Trophoblast cell (in vitro differentiated cells and primary cell): ENCODE results near the gene CHN2.

Source experiments
- DNase-seq, 2 donors: peaks; one replicate each; pipeline ENCODE4 v3.0.0-alpha.2; 2016
- H2AFZ ChIP-seq: 2 replicates; pipeline ENCODE4 v1.6.1; 2013; ENCODE audit warnings: low read length, moderate library complexity, mild to moderate bottlenecking; ENCODE audit not compliant: insufficient read depth, poor library complexity
- H2AK5ac ChIP-seq: 2 replicates; pipeline ENCODE4 v1.6.1; 2013; ENCODE audit warnings: mild to moderate bottlenecking, low read length
- H2BK120ac ChIP-seq: 2 replicates; pipeline ENCODE4 v1.6.1; 2013; ENCODE audit warnings: low read length, mild to moderate bottlenecking, moderate library complexity; ENCODE audit not compliant: insufficient read depth, poor library complexity
- H2BK12ac ChIP-seq: 2 replicates; pipeline ENCODE4 v1.6.1; 2013; ENCODE audit warnings: mild to moderate bottlenecking, low read length, moderate library complexity
- H2BK5ac ChIP-seq: 2 replicates; pipeline ENCODE4 v1.6.1; 2013; ENCODE audit warnings: low read length, low read depth, moderate library complexity, mild to moderate bottlenecking; ENCODE audit not compliant: poor library complexity
- H3K14ac ChIP-seq: 2 replicates; pipeline ENCODE4 v1.6.1; 2013; ENCODE audit warnings: mild to moderate bottlenecking, low read length
- H3K18ac ChIP-seq: 2 replicates; pipeline ENCODE4 v1.6.1; 2013; ENCODE audit warnings: mild to moderate bottlenecking, low read length
- H3K23ac ChIP-seq: 2 replicates; pipeline ENCODE4 v1.6.1; 2013; ENCODE audit warnings: low read length
- H3K27ac ChIP-seq: 2 replicates; pipeline ENCODE4 v1.5.1; 2013; ENCODE audit warnings: low read depth, mild to moderate bottlenecking, inconsistent platforms, low read length, moderate library complexity
- H3K27me3 ChIP-seq: 2 replicates; pipeline ENCODE4 v1.6.1; 2013; ENCODE audit warnings: inconsistent platforms, mild to moderate bottlenecking, low read length, moderate library complexity; ENCODE audit not compliant: insufficient read depth
- H3K36me3 ChIP-seq, 2 experiments: 1 replicate in 1 of 2; 2 replicates in 1 of 2; pipeline ENCODE4 v1.6.1; 2013; ENCODE audit warnings: low read length in 2 of 2, mild to moderate bottlenecking in 2 of 2, moderate library complexity in 1 of 2; ENCODE audit not compliant: insufficient read depth in 2 of 2, control insufficient read depth in 1 of 2
- H3K4ac ChIP-seq: 2 replicates; pipeline ENCODE4 v1.6.1; 2013; ENCODE audit warnings: low read depth, mild to moderate bottlenecking, low read length, moderate library complexity
- H3K4me1 ChIP-seq, 2 experiments: 1 replicate in 1 of 2; 2 replicates in 1 of 2; pipeline ENCODE4 v1.6.1; 2013; ENCODE audit warnings: low read length in 2 of 2, mild to moderate bottlenecking in 2 of 2, moderate library complexity in 1 of 2; ENCODE audit not compliant: insufficient read depth in 2 of 2, control insufficient read depth in 1 of 2
- H3K4me2 ChIP-seq: 2 replicates; pipeline ENCODE4 v1.6.1; 2013; ENCODE audit warnings: inconsistent platforms, mild to moderate bottlenecking, low read length, moderate library complexity
- H3K4me3 ChIP-seq: 2 replicates; pipeline ENCODE4 v1.5.1; 2013; ENCODE audit warnings: mild to moderate bottlenecking, low read depth, low read length, inconsistent platforms
- H3K79me1 ChIP-seq: one replicate; pipeline ENCODE4 v1.6.1; 2013; ENCODE audit warnings: low read length
- H3K79me2 ChIP-seq: 2 replicates; pipeline ENCODE4 v1.6.1; 2013; ENCODE audit warnings: low read length, mild to moderate bottlenecking; ENCODE audit not compliant: control insufficient read depth, insufficient read depth, poor library complexity
- H3K9ac ChIP-seq: 2 replicates; pipeline ENCODE4 v1.6.1; 2013; ENCODE audit warnings: mild to moderate bottlenecking, low read length
- H3K9me3 ChIP-seq: 2 replicates; pipeline ENCODE4 v1.6.1; 2013; ENCODE audit warnings: low read depth, mild to moderate bottlenecking, control low read depth, inconsistent platforms, low read length; ENCODE audit not compliant: insufficient read depth
- H4K12ac ChIP-seq: 2 replicates; pipeline ENCODE4 v1.6.1; 2013; ENCODE audit warnings: low read depth, mild to moderate bottlenecking, low read length, moderate library complexity
- H4K8ac ChIP-seq: 2 replicates; pipeline ENCODE4 v1.6.1; 2013; ENCODE audit warnings: low read depth, mild to moderate bottlenecking, low read length, moderate library complexity
- H4K91ac ChIP-seq: one replicate; pipeline ENCODE4 v1.6.1; 2013; ENCODE audit warnings: low read depth, mild to moderate bottlenecking, low read length, moderate library complexity
- WGBS: extraction: QIAGEN DNeasy Blood & Tissue Kit; methylation state at CpG from one replicate; pipeline ENCODE4 v1.1.7; 2013; ENCODE audit warnings: missing lambda C conversion rate; ENCODE audit not compliant: insufficient read length, insufficient coverage; ENCODE audit errors: extremely low coverage; 5-methylcytosine and 5-hydroxymethylcytosine counted together

Gene CHN2

DNA sequence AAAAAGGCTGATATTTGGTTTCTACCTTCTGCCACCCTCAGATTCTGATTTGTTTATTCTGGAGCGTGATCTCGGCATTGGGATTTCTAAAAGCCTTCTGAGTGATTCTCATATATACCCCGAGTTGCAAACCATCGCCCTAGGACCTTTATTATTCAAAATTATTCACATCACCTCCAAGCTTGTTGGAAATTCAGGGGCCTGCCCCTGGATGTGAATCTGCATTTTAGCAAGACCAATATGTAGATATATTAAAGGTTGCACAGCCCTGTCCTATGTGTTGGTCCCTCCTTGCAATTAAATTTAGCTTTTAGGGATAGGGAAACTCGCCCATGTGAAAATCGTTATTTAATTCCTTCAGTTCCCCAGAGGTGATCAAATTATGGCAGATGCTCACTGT lies 9.0 kb upstream of the CHN2 start:
- WGBS, result no CpG with 5 or more reads among the region's 6 CpGs

GRCh38 chr7:29189743-29190201 lies 4.8 kb upstream of the CHN2 start:
- Histone ChIP-seq H3K4me1 (peaks cover 6 to 21% of the 10 kb centered on the region in 2 experiments), H2BK12ac (peak overlapping the region; percentile 92), H2BK5ac (peak overlapping the region; percentile 89), H3K4me2 (peak overlapping the region; percentile 30), H4K8ac (peak overlapping the region; percentile 94), H3K9me3 (no peaks in the 10 kb centered on the region), H4K12ac (peak overlapping the region; percentile 92), H4K91ac (peak overlapping the region; percentile 87), H3K23ac (no peak overlapping the region), H2BK120ac (peak overlapping the region; percentile 85), H3K4ac (no peak overlapping the region), H3K27me3 (no peaks in the 10 kb centered on the region), H3K14ac (peak overlapping the region; percentile 73), H3K36me3 (no peaks in the 10 kb centered on the region), H3K18ac (peak overlapping the region; percentile 80), H3K9ac (no peak overlapping the region), H2AK5ac (peak overlapping the region; percentile 47), H3K27ac (peak overlapping the region; percentile 69), H3K79me1 (peaks cover 26% of the 10 kb centered on the region), H3K79me2 (peaks cover 11% of the 10 kb centered on the region), H3K4me3 (no peak overlapping the region), H2AFZ (peak overlapping the region; percentile 53)
- peak; percentile 42 to 66 for DNase-seq
- WGBS, result no CpG with 5 or more reads among the region's 16 CpGs

More for the DNA sequence above, 9.0 kb upstream of the CHN2 start:
- Histone ChIP-seq H3K4ac (no peak overlapping the region), H2BK12ac (no peak overlapping the region), H3K27ac (no peak overlapping the region), H4K12ac (no peak overlapping the region), H3K9me3 (no peaks in the 10 kb centered on the region), H2BK120ac (no peak overlapping the region), H3K27me3 (no peaks in the 10 kb centered on the region), H4K8ac (no peak overlapping the region), H2AK5ac (no peak overlapping the region), H3K23ac (no peak overlapping the region), H2BK5ac (no peak overlapping the region), H3K79me2 (no peaks in the 10 kb centered on the region), H3K36me3 (no peaks in the 10 kb centered on the region), H3K4me2 (no peak overlapping the region), H4K91ac (no peak overlapping the region), H3K9ac (no peak overlapping the region), H3K14ac (no peak overlapping the region), H3K4me3 (no peak overlapping the region), H3K79me1 (peaks cover 5% of the 10 kb centered on the region), H2AFZ (no peak overlapping the region), H3K4me1 (peaks cover 0 to 4% of the 10 kb centered on the region in 2 experiments), H3K18ac (no peak overlapping the region)
- DNase-seq, result no peak

GRCh38 chr7:29190349-29191045 lies 4.1 kb upstream of the CHN2 start:
- peak overlapping the region; percentile 61 for H2BK5ac ChIP-seq
- H2BK12ac ChIP-seq, result peak overlapping the region; percentile 66
- peaks cover 6 to 21% of the 10 kb centered on the region in 2 experiments for H3K4me1 ChIP-seq
- H3K4me2 ChIP-seq, result peak overlapping the region; percentile 30
- WGBS, result no CpG with 5 or more reads among the region's 5 CpGs
- H4K12ac ChIP-seq, result no peak overlapping the region
- H4K8ac ChIP-seq, result no peak overlapping the region
- H3K79me1 ChIP-seq, result peaks cover 32% of the 10 kb centered on the region
- H3K9me3 ChIP-seq, result no peaks in the 10 kb centered on the region
- peak overlapping the region; percentile 55 for H3K14ac ChIP-seq
- H3K27me3 ChIP-seq, result no peaks in the 10 kb centered on the region
- H3K36me3 ChIP-seq, result no peaks in the 10 kb centered on the region
- H2AK5ac ChIP-seq, result no peak overlapping the region
- no peak overlapping the region for H3K23ac ChIP-seq
- peak overlapping the region; percentile 69 for H3K27ac ChIP-seq
- peak overlapping the region; percentile 85 for H2BK120ac ChIP-seq
- no peak overlapping the region for H3K4ac ChIP-seq
- H3K18ac ChIP-seq, result peak overlapping the region; percentile 43
- peak overlapping the region; percentile 72 for H4K91ac ChIP-seq
- H3K79me2 ChIP-seq, result peaks cover 17% of the 10 kb centered on the region
- no peak overlapping the region for H3K9ac ChIP-seq
- H2AFZ ChIP-seq, result no peak overlapping the region
- no peak overlapping the region for H3K4me3 ChIP-seq
- DNase-seq, result no peak

DNA sequence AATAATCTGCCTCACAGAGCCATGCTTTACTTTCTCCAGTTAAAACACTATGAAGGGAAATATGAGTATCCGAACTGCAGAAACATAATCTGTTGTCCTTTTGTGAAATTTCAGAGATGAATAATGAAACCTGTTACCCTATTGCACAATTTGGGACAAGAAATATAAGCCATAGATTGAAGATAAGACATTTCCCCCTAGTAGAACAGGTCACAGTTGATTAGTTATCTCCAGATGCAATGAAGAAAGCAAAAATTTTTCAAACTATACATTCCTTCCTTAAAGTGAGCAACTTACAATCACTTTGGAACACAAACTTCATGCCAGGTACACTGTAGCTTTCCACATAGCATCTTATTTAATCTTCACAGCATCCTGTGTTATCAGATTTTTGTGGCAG lies 2.3 kb upstream of the CHN2 start:
- Histone ChIP-seq H3K36me3 (no peaks in the 10 kb centered on the region), H3K4me2 (no peak overlapping the region), H3K4me3 (no peak overlapping the region), H4K91ac (peak overlapping the region; percentile 75), H3K27ac (peak overlapping the region; percentile 29), H2BK12ac (no peak overlapping the region), H2AK5ac (no peak overlapping the region), H2BK120ac (no peak overlapping the region), H3K23ac (no peak overlapping the region), H3K9me3 (no peaks in the 10 kb centered on the region), H4K12ac (no peak overlapping the region), H3K27me3 (no peaks in the 10 kb centered on the region), H3K18ac (no peak overlapping the region), H3K4me1 (peaks cover 6 to 23% of the 10 kb centered on the region in 2 experiments), H3K79me2 (peaks cover 19% of the 10 kb centered on the region), H4K8ac (no peak overlapping the region), H2AFZ (no peak overlapping the region), H2BK5ac (peak overlapping the region; percentile 51), H3K79me1 (peaks cover 32% of the 10 kb centered on the region), H3K9ac (no peak overlapping the region), H3K4ac (no peak overlapping the region), H3K14ac (no peak overlapping the region)
- peak in 1 of 2 donors; percentile 74 for DNase-seq
- no CpG with 5 or more reads among the region's 1 CpG for WGBS
